Measurements from ENCODE around the gene DENND4A.

- no peak for TF ChIP-seq POLR2A (IDR thresholded peaks at IDR 0.05)
- no peak for TF ChIP-seq EP300 (IDR thresholded peaks at IDR 0.05)
Observed at GRCh38 chr15:65644282-65644681, 147.8 kb downstream of the DENND4A start.

Measured in tibial nerve (tissue), 3 donors.